Measurements from ENCODE around the gene CYP3A5.
"Not testable (repeated sequence)": the region's sequence is repeated elsewhere in the genome, so short reads cannot be mapped to it uniquely, and the experiment has no call there.

The CYP3A5 gene

DNA sequence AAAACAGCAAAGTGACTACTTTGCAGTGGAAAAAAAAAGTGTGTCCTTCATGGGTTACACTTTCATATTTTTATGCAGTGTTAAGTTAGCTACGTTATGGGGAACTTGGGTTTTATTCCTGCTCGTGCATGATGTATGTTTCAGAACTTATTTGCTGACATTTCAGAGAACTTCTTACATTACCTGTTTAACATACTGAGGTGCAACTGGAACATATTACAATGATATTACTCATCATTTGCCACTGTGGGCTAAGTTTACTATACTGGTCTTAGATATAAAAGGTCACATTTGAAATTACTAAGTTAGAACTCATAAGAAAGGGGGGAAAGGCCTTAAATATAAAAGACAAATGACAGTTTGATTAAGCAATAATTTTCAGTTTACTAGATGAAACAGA is 42.4 kb downstream of the CYP3A5 start:
- DNase-seq, result not testable (repeated sequence)

DNA sequence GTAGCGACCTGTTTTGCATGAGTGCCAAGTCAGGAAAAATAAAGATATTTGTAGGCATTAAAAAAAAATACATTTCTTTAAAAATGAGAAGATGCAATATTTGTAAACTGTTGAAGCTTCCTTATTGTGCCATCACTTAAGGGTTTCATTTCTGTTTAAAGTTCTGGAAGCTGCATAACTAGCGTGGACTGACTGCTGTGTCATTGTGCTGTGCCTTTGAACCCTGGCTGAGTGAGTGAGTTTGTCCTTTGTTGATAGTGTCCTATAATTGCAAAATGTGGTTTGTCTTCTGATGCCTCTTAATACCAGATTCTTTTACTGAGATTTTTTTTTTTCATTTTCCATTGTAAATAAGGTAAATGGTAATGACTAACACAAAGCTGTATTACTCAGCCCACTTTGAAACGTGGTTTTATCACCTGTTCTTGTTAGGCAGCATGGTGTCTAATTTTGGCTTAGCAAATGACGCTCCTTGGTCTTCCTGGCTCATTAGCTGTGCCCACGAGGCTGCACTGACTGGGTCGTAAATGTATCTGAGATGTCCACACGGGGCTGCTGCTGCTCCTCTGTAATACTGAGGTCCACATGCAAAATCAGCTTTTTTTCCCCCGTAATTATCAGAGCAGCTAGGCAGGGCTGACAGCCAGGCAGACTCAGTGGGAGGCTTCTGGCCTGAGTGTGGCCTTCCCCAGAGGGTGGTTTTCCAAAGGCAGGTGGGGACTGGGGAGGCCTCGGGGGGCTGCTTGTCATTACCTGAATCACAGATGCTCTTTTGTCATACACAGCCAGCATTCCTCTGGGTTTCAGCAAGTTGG is 48.3 kb downstream of the CYP3A5 start:
- DNase-seq, result peak; percentile 70

GRCh38 chr7:99629643-99630042 is 50.2 kb downstream of the CYP3A5 start:
- DNase-seq, result no peak

DNA sequence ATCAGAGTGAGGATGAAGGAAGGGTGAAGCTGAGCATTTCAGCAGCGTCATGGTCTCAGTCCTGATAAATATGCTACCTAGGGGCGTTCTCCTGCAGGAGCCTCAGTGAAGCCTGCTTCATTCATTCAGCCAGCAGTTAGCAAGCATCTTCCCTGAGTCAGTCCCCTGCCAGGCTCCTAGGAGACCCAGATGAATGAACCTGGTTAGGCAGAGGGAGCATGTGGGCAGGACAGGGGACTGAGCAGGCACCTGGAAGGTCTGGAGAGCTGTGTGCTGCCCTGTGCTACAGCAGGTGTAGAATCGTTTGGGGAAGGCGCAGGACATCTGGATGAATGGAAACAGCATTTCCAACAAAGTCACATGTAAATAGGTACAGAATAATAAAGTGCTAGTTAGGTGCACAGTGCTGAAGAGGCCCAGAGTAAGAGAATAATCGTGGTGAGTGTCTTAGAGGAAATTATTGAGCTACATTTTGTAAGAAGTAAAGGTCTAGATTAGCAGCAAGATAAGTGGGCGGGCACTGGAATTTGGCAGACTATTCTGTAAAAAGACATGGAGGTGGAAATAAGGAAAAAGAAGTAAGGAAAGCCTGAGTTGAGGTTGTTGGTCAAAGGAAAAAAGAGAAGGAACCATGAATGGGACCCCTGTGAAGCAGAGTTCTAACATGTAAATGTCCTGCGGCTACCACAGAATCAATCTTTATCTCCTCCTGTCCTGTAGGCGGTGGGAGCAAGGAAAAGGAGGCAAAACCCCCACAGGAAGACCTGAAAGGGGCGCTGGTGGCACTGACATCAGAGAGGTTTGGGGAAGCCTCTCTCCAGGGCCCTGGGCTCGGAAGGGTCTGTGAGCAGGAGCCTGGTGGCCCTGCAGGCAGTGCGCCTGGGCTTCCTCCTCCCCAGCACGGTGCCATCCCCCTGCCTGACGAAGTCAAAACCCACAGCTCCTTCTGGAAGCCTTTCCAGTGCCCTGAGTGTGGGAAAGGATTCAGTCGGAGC is 51.0 kb downstream of the CYP3A5 start:
- DNase-seq, result no peak

DNA sequence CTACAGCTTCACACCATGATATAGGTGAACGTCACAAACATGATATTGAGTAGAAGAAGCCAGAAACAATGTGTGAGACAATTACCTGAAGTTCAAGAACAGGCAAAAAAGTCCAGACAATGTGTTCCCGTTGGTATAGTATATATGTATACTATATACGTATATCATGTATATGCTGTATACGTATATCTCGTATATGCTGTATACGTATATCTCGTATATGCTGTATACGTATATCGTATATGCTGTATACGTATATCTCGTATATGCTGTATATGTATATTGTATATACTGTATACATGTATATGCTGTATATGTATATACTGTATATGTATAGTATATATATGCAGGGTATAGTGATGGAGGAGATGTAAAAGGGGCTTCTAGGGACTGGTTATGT is 52.3 kb downstream of the CYP3A5 start:
- DNase-seq, result no peak

GRCh38 chr7:99626661-99627060 is 53.1 kb downstream of the CYP3A5 start:
- no peak for DNase-seq

DNA sequence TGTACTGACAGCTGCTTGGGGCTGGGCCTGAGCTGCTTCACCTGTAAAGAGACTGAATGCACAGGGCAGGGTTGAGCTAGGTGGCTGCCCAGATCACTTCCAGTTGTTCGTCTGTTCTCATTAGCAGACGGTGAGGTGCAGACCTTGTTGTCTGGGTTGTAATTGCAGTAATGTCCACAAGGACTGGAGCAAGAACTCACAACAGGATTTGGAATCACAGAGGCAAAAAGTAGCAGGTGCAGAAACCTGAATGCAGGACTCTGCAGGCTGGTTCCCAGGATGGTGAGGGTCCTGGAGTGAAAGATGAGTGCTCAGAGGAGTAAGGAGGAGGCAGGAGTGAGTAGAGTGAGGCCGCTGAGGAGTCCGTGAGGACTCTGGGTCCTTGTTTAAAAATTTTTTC is 53.8 kb downstream of the CYP3A5 start:
- DNase-seq, result no peak

DNA sequence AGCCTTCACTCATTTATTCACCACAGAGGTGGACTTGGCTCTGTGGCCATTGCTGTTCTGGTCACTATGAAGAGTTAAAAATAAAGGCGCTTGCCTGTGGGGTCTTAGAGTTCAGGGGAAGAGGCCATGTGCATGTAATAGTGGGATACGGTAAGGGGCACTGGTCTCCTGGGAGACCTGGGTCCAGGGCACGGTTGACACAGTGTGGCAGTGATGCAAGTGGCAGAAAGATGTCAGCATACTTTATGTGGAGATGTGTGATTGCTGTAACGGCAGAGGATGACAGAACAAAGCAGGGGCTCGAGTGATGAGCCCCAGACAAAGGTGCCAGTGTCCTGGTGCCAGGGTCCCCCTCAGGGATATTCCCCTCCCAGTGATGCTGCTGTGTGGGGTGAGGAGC is 54.5 kb downstream of the CYP3A5 start:
- no peak for DNase-seq

GRCh38 chr7:99624484-99624883 is 55.3 kb downstream of the CYP3A5 start:
- DNase-seq, result peak; percentile 78

DNA sequence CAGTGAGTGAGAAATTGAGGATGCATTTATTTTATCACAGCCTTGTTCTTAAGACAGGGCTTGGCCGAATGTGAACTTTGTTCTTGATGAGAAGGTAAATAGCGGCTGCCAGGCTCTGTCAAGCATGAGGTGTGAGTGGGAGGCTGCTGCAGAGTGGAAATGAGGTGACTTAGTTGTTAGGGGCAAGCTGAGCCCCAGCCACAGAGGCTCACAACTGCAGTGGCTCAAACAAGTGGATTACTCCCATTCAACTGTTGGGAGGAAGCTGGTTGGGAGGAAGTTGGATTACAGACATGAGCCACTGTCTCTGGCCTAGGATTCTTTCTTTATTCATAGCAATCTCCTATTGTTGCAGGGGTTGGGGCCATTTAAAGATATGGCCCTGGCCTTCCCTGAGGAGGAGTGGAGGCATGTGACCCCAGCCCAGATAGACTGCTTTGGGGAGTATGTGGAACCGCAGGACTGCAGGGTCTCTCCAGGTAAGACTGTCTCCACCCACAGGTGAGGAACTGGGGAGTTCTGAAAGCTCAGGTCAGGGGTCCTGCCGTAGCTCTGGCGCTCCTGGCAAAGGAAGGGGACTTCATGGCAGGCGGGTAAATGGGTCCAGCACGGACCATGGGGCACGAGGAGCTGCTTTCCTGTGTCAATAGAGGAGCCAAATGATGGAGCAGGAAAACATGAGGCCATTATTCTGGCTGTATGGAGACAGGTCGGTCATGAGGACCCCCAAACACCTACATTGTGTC is 55.9 kb downstream of the CYP3A5 start:
- peak; percentile 67 for DNase-seq

DNA sequence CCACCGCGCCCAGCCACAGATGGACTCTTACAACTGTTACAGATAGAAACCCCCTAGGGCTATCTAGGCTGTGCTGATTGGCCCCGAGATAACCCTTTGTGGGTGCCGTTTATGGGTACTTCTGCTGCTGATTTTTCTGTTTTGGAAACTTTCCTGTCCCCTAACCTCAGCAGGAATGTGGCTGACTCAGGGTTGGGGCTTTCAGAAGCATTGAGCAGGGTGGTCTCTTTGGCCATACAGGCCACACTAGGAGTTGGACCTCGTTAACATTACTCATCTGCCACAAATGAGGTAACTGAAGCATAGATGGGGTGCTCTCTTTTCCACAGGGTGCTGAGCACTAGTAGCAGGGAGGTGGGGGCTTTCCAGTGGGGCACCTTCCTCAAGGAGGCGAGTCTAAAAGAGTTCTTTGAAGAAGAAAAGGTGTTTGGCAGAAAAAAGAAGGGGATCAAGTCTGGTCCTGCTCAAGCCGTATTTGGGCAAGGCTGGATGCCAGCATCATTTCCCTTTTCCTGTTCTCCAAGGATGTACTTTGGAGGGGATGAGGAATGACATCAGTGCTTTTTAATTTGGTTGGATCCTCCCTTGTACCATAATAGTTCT is 56.6 kb downstream of the CYP3A5 start:
- peak; percentile 44 for DNase-seq

GRCh38 chr7:99622596-99622995 is 57.2 kb downstream of the CYP3A5 start:
- no peak for DNase-seq

DNA sequence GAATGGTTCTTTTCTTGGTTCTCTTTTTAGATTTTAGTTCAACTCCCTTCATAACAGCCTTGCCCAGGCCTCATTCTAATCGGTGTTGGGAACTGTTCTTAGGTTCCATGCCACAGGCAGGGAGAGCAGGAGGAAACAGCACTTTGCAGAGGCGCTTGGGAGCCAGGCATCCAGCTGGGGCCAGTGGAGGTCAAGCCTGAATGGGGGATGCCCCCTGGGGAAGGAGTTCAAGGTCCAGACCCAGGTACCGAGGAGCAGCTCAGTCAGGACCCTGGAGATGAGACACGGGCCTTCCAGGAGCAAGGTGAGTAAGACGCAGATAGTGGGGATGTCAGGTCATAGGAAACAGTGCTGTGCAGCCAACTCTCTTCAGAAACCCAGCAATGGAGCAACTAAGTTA is 58.5 kb downstream of the CYP3A5 start:
- no peak for DNase-seq

- no peak for DNase-seq
Measured at GRCh38 chr7:99619571-99620130, 60.1 kb downstream of the CYP3A5 start.

GRCh38 chr7:99618726-99619125 is 61.1 kb downstream of the CYP3A5 start:
- DNase-seq, result no peak

DNA sequence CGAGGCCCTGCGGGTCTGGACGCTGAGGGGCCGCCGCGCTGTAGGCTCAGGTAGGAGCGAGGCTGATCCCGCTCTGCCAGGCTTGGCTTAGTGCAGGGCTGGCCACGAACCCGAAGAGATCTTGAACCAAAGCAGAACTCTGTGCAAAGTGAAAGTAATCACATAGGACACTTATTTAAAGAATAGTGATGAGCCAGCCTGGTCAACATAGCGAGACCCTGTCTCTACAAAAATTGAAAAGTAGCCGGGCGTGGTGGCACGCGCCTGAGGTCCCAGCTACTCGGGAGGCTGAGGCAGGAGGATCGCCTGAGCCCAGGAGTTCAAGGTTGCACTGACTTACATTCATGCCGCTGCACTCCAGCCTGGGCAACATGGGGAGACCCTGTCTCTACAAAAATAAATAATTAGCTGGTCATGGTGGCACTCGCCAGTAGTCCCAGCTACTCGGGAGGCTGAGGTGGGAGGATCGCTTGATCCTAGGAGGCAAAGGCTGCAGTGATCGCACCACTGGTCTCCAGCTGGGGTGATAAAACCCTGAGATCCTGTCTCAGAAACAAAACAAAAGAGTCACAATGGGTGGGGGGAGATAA is 62.5 kb downstream of the CYP3A5 start:
- no peak for DNase-seq

- DNase-seq, result peak; percentile 92
Measured at GRCh38 chr7:99616359-99617191, 63.2 kb downstream of the CYP3A5 start, which contains the start of gene ZSCAN25. Gene ZSCAN25, plus strand, starts transcription at chr7:99616946. Its CDS starts 2,661 bp downstream, at chr7:99619607.

- no peak for DNase-seq
Measured at GRCh38 chr7:99615989-99616358, 63.8 kb downstream of the CYP3A5 start.

GRCh38 chr7:99614495-99614894 is 65.3 kb downstream of the CYP3A5 start:
- no peak for DNase-seq

DNA sequence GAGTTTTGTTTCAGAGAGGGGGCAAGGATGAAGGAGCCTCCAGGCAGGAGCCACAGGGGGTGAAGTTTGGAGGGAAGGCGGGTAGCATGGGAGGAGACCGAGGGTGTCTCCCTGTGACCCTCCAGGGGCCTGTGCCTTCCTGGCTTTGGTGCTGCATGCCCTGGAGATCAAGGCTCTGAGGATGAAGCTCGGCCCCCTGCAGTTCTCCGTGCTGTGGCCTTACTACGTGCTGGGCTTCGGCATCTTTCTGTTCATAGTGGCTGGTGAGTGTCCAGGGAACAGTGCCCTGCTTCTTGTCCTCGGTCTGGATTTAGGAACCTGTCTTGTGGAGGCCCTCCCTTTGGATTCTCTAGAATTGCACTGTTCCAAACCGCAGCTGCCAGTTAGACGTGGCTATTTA is 72.2 kb downstream of the CYP3A5 start:
- DNase-seq, result no peak

DNA sequence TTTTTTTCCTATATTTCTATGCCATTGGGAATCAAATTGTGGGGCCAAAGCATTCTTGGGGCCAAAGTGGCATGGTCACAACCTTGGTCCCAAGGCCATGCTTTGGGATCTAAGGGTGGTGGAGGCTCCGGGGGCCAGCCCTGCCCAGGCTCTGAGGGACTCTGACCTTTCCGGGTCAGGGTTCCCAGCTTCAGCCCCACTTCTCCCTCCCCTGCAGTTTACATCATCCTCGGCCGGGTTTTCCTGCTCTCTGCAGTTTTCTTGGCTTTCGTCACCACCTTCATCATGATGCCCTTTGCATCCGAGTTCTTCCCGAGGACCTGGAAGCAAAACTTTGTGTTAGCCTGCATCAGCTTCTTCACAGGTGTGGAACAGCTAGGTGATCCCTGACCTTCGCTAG is 73.3 kb downstream of the CYP3A5 start:
- DNase-seq, result no peak

All from activated CD4-positive, alpha-beta T cell treated with anti-CD3 and anti-CD28 coated beads for 48 hours (primary cell).